Ectodermal cell (in vitro differentiated cells): ENCODE measurements around the gene AP2A1.
A peak's percentile ranks its signal among the peaks of the same experiment; 100 is the strongest.

ENCODE experiments used
- H3K27ac ChIP-seq: 2 replicates; pipeline ENCODE4 v1.7.0; 2013; ENCODE audit warnings: mild to moderate bottlenecking, low read depth, low read length; ENCODE audit not compliant: insufficient read depth, poor library complexity, severe bottlenecking
- H3K27me3 ChIP-seq: 2 replicates; pipeline ENCODE4 v1.7.0; 2013; ENCODE audit warnings: mild to moderate bottlenecking, low read length; ENCODE audit not compliant: insufficient read depth, control insufficient read depth, poor library complexity, severe bottlenecking
- H3K36me3 ChIP-seq: one replicate; pipeline ENCODE4 v1.7.0; 2013; ENCODE audit warnings: low read length; ENCODE audit not compliant: control insufficient read depth, insufficient read depth
- H3K4me1 ChIP-seq: one replicate; pipeline ENCODE4 v1.7.0; 2013; ENCODE audit warnings: low read length; ENCODE audit not compliant: control insufficient read depth, insufficient read depth
- H3K4me3 ChIP-seq: 2 replicates; pipeline ENCODE4 v1.7.0; 2013; ENCODE audit warnings: low read depth, low read length, control low read depth; ENCODE audit not compliant: insufficient read depth
- H3K9me3 ChIP-seq: 2 replicates; pipeline ENCODE4 v1.7.0; 2013; ENCODE audit warnings: mild to moderate bottlenecking, low read length, moderate library complexity; ENCODE audit not compliant: control insufficient read depth
- WGBS, 2 experiments: methylation state at CpG; one replicate each; pipeline ENCODE4 v1.1.7; 2013; ENCODE audit warnings: missing lambda C conversion rate in 2 of 2; 5-methylcytosine and 5-hydroxymethylcytosine counted together

AP2A1 gene

GRCh38 chr19:49764341-49764740 is 2.5 kb upstream of the AP2A1 start:
- Histone ChIP-seq H3K9me3 (no peaks in the 10 kb centered on the region), H3K36me3 (no peaks in the 10 kb centered on the region), H3K27ac (no peak overlapping the region), H3K4me3 (no peak overlapping the region), H3K27me3 (no peaks in the 10 kb centered on the region), H3K4me1 (peaks cover 16% of the 10 kb centered on the region)
- WGBS, 2 experiments, result 96 to 97% methylated on average over 8 of the region's 8 CpGs

- Histone ChIP-seq H3K4me1 (peaks cover 16% of the 10 kb centered on the region), H3K4me3 (peak overlapping the region; percentile 24), H3K27ac (peak overlapping the region; percentile 100), H3K27me3 (no peaks in the 10 kb centered on the region), H3K36me3 (no peaks in the 10 kb centered on the region), H3K9me3 (no peaks in the 10 kb centered on the region)
- WGBS, 2 experiments, result 1% methylated on average over 53 of the region's 53 CpGs
Observed at GRCh38 chr19:49766007-49766929, 533 bp upstream of the AP2A1 start.

GRCh38 chr19:49767381-49767780 is 580 bp downstream of the AP2A1 start:
- H3K36me3 ChIP-seq, result no peaks in the 10 kb centered on the region
- WGBS, 2 experiments, result 4 to 6% methylated on average over 9 of the region's 9 CpGs
- no peak overlapping the region for H3K27ac ChIP-seq
- H3K4me3 ChIP-seq, result peak overlapping the region; percentile 91
- peaks cover 12% of the 10 kb centered on the region for H3K4me1 ChIP-seq
- no peaks in the 10 kb centered on the region for H3K9me3 ChIP-seq
- H3K27me3 ChIP-seq, result no peaks in the 10 kb centered on the region

- 77 to 78% methylated on average over 12 of the region's 12 CpGs for WGBS, 2 experiments
- H3K27ac ChIP-seq, result no peak overlapping the region
- H3K4me3 ChIP-seq, result peak overlapping the region; percentile 91
Observed at GRCh38 chr19:49767967-49768581, 1.3 kb downstream of the AP2A1 start.

GRCh38 chr19:49770529-49770928 is 3.7 kb downstream of the AP2A1 start:
- WGBS, 2 experiments, result 95% methylated on average over 8 of the region's 8 CpGs

More at GRCh38 chr19:49767967-49768581, 1.3 kb downstream of the AP2A1 start:
- peaks cover 12% of the 10 kb centered on the region for H3K4me1 ChIP-seq
- no peaks in the 10 kb centered on the region for H3K9me3 ChIP-seq
- no peaks in the 10 kb centered on the region for H3K27me3 ChIP-seq
- H3K36me3 ChIP-seq, result no peaks in the 10 kb centered on the region

GRCh38 chr19:49771674-49772139 is 4.9 kb downstream of the AP2A1 start:
- Histone ChIP-seq H3K36me3 (no peaks in the 10 kb centered on the region), H3K4me1 (peaks cover 10% of the 10 kb centered on the region), H3K27ac (no peak overlapping the region), H3K4me3 (no peak overlapping the region), H3K27me3 (no peaks in the 10 kb centered on the region), H3K9me3 (no peaks in the 10 kb centered on the region)
- WGBS, 2 experiments, result 91 to 96% methylated on average over 13 of the region's 13 CpGs

More at GRCh38 chr19:49770529-49770928, 3.7 kb downstream of the AP2A1 start:
- Histone ChIP-seq H3K9me3 (no peaks in the 10 kb centered on the region), H3K27ac (no peak overlapping the region), H3K36me3 (no peaks in the 10 kb centered on the region), H3K4me3 (no peak overlapping the region), H3K27me3 (no peaks in the 10 kb centered on the region), H3K4me1 (peaks cover 12% of the 10 kb centered on the region)

GRCh38 chr19:49772850-49773432 is 6.1 kb downstream of the AP2A1 start:
- Histone ChIP-seq H3K4me3 (no peak overlapping the region), H3K27me3 (no peaks in the 10 kb centered on the region), H3K27ac (no peak overlapping the region), H3K4me1 (peaks cover 5% of the 10 kb centered on the region), H3K36me3 (no peaks in the 10 kb centered on the region), H3K9me3 (no peaks in the 10 kb centered on the region)
- 92 to 93% methylated on average over 10 of the region's 10 CpGs for WGBS, 2 experiments

- no peaks in the 10 kb centered on the region for H3K27me3 ChIP-seq
- 92 to 96% methylated on average over 8 of the region's 8 CpGs for WGBS, 2 experiments
- H3K4me3 ChIP-seq, result no peak overlapping the region
- H3K36me3 ChIP-seq, result no peaks in the 10 kb centered on the region
- no peaks in the 10 kb centered on the region for H3K4me1 ChIP-seq
- no peak overlapping the region for H3K27ac ChIP-seq
- H3K9me3 ChIP-seq, result no peaks in the 10 kb centered on the region
Observed at GRCh38 chr19:49773663-49774350, 7.0 kb downstream of the AP2A1 start.

GRCh38 chr19:49774969-49775368 is 8.2 kb downstream of the AP2A1 start:
- 94 to 98% methylated on average over 8 of the region's 8 CpGs for WGBS, 2 experiments
- no peaks in the 10 kb centered on the region for H3K9me3 ChIP-seq
- no peaks in the 10 kb centered on the region for H3K36me3 ChIP-seq
- H3K27me3 ChIP-seq, result no peaks in the 10 kb centered on the region
- H3K4me1 ChIP-seq, result no peaks in the 10 kb centered on the region
- H3K27ac ChIP-seq, result no peak overlapping the region
- no peak overlapping the region for H3K4me3 ChIP-seq
